IPS-NIHi11 (cell line): Measurements from ENCODE around the gene ABHD6.
"Not testable (repeated sequence)": the region's sequence is repeated elsewhere in the genome, so short reads cannot be mapped to it uniquely, and the experiment has no call there.

Source experiments
- DNase-seq: peaks from one replicate; pipeline ENCODE4 v3.0.0; 2012; ENCODE audit warnings: mixed read lengths, low spot score

Gene ABHD6

DNA sequence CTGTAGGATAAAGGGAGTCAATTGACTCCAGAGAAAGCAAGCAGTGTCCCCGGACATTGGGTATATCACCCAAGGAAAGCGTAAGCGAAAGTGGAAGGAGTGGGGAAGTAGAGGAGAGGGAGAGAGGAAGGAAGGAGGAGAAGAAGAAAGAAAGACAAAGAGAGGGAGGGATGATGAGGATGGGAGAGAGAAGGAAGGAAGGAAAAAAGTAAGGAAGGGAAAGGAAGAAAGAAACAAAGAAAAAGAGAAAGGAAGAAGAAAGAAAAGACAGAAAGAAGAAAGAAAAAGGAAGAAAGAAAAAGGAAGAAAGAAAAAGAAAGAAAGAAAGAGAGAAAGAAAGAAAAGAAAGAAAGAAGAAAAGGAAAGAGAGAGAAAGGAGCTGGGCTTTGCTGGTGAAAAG lies 27.7 kb upstream of the ABHD6 start:
- DNase-seq: no peak

DNA sequence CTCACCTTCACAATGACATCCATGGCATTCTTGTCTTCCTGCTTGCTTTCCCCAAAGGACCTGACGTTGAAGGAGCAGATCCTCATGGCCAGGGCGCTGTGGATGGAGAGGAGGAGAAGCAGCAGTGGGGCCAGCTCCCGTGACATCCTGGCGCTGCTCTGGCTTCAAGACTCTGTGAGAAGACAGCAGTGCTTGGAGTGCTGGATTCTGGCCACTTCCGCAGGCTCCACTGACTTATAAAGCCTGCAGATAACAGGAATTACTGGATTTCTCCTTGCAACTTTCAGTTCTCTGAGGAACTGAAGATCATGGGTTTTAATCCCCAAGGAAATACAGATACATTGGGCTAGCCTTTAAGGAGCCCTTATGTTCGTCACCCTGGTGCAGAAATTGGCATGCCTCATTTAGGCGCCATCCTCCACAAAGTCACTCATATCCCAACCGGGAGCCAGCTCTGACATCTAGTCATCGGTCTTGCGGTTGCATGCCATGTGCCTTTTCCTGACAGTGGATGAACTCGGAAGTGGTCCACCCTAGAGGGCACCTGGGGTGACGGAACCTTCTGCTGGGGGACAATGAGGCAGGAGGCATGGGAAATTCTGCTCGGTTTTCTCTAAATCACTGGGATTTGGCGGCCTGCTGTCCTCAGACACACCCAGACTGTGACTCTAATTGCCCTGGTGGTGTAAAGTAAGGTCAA lies 26.7 kb upstream of the ABHD6 start, which contains the start of gene DNASE1L3:
Gene DNASE1L3, minus strand, starts transcription at position 212 of the 700 bp plus-strand sequence. Its CDS starts 66 bp downstream, at position 146.
- no peak for DNase-seq

DNA sequence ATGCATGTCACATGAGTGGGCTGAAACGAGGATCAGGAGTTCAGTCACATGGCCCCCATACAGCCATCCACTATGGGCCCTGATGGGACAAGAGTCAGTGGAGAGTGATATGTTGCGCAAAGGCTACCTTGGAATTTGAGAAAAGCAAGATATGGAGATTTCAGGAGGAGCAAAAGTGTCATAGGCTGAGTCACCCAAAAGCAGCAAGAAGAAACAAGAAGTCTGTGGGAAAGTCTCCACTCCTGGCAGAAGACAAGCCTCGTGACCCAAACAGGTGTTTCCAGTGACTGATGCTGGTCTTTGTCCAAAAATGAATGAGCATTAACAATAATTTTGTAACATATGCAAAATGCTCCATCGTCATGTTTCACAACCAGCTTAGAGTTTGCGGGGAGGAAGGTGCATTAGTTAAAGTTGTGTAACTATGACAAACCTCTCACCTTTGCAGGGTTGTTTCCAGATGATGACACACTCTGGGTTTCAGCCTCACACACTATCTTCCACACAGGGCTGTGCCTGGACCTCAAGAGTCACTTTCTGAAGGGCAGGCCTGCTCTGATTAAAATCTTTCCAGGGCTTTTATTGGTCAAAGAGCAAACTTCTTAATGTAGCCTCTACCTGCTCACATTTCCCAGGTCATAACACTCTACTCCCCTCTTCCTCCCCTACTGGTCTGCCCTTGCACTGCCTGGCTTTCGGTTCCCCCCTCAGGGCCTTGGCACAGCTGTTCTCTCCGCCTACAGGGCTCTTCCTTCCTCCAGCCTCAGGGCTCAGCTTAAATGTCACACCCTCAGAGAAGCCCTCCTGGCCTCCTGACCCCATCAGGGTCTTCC lies 22.9 kb upstream of the ABHD6 start:
- no peak for DNase-seq

DNA sequence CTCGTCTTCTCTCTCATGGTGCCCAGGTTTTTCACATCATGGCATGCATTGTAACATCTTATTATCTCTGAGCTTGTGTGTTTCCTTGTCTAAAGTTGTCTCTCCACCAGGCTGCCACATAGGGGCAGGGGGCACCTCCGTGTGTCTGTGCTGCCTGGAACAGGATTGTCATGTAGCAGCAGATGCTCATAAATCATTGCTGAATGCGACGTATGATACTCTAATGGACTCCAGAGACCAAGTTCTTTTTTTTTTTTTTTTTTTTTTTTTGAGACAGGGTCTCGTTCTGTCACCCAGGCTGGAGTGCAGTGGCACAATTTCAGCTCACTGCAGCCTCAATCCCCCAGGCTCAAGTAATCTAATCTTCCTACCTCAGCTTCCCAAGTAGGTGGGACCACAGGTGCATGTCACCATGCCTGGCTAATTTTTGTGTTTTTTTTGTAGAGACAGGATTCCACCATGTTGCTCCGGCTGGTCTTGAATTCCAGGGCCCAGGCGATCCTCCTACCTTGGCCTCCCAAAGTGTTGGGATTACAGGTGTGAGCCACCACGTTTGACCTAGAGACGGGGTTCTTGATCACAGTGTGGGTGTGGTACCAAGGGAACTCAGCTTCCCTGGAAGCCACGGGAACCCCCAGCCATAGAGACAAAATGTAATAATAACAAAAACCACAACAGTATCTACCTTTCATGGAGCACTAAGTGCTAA lies 22.1 kb upstream of the ABHD6 start:
- no peak for DNase-seq

DNA sequence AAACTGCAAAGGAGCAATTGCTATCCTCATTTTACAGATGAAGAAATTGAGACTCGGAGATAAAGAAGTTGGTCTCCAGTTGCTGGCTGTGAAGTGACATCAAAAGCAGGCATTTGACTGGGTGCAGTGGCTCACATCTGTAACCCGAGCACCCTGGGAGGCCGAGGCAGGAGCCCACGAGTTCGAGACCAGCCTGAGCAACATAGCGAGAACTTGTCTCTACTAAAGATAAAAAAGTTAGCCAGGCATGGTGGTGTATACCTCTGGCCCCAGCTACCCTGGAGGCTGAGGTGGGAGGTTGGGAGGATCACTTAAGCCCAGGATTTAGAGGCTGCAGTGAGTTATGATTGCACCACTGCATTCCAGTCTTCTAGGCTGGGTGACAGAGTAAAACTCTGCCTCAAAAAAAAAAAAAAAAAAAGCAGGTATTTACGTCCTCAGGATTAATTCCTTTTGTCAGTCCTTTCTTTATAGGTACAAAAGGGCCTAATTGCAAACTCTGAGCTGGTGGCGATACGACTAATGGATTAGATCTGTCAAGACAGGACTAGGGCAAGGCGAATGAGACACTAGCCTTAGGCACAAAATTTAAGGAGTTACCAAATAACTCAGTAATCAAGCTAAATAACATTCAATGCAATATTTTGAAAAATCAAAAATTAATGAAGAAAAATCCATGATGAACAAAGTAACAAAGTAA lies 20.9 kb upstream of the ABHD6 start:
- no peak for DNase-seq

DNA sequence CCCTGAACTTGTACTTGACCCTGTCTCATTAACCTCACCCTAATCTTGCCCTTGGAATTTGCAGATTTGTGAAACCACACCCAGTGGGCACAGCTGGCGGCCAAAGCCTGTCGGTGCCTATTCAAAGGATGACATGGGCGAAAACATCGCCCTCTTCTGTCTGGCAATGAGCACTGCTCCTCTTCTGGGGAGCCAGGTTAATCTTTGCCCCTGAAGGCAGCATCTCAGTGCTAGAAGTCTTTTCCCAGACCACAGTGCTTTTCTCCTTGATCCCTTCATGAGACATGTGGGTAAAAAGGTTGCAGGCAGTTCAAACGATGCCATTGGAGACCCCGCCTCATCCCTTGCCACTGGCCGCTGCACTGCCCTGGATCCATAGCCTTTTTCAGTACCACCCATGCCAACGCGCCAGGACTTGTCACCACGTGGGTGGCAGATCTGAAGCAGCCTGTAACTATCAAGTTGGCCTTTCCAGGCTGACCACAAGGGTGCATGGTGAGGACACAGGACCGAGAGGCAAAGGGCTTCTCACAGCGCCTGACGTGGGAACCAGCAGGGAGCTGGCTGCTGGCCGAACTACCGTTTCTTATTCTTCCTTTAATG lies 20.3 kb upstream of the ABHD6 start:
- DNase-seq: peak; percentile 85

DNA sequence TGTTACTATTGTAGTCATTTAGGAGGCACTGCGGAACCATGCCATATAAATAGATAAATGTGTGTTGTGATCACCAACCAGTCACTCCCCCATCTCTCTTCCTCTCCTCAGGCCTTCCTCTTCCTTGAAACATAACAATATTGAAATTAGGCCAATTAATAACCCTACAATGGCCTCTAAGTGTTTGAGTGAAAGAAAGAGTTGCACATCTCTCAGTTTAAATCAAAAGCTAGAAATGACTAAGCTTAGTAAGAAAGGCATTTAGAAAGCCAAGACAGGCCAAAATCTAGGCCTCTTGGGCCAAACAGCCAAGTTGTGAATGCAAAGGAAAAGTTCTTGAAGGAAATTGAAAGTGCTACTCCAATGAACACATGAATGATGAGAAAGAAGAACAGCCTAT lies 18.7 kb upstream of the ABHD6 start:
- no peak for DNase-seq

DNA sequence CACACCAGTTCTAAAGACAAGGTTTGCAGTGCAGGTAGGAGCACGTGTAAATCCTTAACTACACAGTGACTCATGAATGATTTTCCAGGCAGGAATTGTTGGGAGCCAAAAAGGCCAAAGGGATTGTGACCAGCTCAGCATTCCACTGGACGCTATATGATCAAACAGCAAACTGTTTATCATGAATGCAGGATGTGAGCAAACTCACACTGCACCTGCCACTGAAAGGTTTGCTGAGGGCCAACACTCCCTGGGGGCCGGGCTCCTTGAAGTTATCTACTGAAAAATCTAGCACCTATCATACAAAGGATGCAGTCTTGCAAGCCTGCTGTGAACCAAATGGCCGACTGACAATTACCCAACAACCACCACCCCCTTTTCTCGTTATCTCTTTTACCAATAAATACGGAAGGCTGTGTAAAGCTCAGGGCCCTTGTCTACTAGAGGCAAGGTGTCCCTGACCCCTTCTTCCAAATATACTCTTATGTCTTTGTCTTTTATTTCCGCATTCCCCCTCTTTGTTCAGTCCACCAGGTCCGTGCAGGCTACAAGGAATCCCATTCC lies 15.3 kb upstream of the ABHD6 start:
- DNase-seq: no peak

DNA sequence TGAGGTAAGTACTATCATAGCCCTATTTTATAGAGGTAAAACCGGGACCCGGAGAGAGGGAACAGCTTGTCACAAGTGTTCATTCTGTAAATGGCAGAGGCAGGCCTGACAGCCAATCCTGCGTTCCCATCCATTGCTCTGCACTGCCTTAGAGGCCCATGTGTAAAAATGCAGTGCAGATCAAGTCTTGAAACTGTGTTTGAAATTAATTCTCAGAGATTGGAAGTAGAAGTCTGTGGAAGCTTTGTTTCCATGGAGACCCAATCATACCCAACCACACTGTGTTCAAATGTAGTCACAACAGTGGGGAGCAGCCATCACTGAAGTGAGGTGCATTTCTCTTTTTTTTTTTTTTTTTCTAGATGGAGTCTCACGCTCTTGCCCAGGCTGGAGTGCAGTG lies 13.7 kb upstream of the ABHD6 start:
- DNase-seq: no peak

DNA sequence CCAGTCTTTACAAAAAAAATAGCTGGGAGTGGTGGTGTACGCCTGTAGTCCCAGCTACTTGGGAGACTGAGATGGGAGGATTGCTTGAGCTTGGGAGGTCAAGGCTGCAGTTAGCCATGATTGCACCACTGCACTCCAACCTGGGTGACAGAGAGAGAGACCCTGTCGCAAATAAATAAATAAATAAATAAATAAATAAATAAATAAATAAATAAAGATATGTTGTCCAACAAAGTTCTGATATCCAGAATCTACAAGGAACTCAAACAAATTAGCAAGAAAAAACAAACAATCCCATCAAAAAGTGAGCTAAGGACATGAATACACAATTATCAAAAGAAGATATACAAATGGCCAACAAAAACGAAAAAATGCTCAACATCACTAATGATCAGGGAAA lies 9.7 kb upstream of the ABHD6 start:
- not testable (repeated sequence) for DNase-seq

DNA sequence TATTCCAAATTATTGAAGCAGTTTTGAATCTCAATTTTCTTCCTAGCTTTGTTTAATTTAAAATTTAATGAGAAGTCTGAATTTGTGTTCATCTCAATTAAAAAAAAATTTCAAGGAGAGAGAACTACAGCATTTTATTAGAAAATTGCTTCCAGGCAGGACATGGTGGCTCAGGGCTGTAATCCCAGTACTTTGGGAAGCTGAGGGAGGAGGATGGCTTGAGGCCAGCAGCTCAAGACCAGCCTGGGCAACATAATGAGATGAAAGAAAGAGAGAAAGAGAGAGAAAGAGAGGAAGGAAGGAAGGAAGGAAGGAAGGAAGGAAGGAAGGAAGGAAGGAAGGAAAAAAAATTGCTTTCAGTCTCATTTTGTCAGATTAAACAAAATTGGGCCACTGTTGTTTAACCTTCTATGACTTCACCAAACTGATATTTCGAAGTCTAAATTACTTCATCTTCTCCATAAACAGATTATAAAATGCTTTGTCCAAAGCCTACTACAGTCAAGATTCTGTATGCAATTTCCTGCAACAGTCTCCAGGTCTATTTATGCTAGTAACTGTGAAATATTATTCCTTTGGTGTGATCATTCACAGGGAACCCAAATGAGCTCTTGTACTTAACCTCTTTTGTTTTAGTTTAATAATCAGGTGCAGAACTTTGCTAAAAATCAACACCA lies 6.6 kb upstream of the ABHD6 start:
- no peak for DNase-seq

DNA sequence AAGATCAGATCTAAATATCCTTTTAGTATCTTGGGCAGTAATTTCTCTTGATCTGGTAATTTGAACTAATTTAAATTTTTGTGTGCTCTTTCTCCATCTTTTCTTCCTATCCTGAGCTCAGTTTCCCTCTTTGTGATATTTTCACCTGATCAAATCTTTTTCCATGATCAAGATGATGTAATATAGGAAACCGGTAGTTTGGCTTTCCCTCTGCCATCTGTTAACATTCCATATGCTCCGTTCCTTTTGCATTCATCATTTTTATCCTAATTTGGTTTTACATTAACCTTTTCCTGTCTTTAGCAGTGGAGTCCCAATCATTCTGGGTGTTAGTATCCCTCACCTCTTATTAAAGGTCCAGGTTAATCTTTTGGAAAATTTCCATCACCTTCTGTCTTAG lies 5.9 kb upstream of the ABHD6 start:
- DNase-seq: no peak

DNA sequence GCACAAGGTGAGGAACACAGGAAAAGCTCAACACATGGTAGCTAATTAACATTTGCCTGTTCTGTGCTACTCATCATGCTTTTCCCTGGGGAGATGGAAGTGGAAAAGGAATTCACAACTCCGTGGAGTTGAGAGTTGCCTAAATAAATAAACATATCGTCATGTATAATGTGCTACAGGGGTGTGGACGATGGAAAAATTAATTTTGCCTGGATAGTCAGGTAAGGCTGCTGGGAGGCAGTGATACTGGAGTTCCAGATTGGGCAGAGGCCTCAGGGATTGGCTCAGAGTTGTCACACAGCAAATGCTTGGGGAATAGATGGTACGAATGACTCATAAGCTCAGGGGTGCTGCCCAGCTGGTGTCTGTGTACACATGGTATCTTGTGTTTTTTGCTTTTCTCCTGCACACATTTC lies 3.1 kb upstream of the ABHD6 start:
- DNase-seq: no peak

DNA sequence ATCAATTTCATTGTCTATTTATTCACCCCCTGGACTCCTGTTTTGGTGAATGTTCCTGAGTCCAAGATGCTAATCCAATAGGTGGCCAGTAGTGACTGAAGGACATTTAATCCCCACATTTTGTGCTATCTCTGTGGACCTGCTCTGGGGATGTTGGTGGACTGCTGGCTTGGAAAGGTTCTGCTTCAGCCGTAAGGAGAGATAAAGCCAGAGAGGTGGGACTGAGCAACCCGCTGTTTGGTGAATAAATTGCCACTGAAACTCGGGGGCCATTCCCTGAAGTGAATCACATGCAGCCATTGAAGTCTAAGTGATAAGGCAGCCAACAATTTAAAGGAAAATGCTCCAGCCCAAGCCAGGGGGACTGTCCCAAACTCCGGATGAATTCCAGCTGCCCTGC lies 1.6 kb upstream of the ABHD6 start:
- no peak for DNase-seq

DNA sequence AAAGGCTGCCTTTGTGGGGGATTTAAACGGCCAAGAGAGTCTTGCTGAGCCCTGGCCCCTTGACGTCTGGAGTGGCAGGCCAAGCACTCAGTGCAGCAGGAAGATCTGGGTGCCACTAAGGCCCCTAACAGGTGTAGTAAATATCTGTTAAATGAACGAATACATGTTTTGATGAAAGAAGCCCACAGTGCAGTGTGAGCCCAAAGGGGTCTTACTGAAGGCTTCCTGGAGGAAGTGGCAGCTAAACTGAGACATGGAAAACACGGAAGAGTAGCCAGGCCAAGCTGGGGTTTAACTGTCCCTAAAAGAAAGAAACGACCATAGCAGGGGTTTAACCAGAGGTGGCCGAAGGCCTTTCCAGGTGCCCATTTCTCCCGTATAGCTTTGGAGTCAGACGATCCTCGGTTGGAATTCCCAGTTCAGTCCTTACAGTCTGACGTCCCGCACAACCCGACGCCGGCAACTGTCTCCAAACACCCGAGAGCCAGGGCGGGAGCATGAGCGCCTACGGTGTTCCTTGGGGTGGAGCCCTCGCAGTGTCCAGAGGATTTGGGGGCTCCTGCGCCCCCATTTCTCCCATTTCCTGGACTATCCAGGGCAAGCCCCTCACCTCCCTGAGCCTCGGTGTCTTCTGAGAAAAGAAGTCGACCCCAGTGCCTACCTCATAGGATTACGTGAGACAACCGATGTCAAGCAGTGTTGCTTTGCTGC lies 910 bp upstream of the ABHD6 start:
- DNase-seq: peak; percentile 29

DNA sequence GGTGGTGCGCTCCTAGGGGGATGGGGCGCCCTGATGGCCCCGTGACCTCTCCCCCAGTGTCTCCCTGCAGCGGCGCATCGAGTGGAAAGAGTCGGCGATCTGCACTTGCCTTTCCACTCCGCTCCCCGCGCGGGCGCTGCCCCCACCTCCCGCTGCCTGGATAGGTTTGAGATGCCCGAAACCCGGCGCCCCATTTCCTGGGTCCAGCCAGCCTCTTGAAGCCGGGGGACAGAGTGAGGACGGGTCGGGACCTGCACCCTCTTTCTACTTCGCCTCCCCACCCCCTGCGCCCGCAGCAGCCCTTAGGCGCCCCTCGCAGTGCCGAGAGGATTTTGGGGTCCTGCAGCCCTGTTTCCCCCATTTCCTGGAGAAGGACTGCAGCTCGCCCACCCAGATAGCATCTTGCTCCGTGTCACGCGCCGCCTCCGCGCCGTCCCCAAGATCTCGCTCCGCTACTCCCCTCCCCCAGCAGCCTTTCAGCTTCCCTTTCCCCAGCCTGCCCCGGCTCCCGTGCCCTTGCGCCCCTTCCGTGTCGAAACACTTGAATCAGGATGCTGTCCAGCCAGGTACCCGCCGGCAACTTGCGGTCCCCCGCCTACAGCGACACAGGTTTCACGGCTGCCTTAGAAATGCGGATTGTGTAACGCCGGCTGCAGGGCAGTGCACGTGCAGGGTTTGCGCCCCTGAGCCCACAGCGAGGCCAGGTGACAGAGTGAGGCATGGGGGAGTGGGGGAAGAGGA lies 519 bp downstream of the ABHD6 start:
- DNase-seq: peak; percentile 50

DNA sequence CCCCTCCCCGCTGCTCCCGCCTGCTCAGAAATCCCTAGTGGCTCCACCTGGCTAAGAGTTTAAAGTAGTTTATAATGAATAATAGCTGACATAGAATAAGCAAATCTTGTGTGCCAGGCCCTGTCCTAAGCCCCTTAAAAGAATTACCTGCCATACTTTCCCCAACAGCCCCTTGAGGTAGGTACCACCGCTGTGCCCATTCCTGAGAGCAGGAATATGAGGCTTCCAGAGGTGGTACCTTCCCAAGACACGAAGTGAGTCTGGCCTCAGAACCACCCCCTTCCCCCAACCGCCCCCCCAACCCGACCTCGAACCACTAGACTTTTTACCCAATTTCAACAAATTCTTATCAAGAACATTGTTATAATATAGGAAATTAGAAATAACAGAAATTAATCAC lies 1.2 kb downstream of the ABHD6 start:
- no peak for DNase-seq

DNA sequence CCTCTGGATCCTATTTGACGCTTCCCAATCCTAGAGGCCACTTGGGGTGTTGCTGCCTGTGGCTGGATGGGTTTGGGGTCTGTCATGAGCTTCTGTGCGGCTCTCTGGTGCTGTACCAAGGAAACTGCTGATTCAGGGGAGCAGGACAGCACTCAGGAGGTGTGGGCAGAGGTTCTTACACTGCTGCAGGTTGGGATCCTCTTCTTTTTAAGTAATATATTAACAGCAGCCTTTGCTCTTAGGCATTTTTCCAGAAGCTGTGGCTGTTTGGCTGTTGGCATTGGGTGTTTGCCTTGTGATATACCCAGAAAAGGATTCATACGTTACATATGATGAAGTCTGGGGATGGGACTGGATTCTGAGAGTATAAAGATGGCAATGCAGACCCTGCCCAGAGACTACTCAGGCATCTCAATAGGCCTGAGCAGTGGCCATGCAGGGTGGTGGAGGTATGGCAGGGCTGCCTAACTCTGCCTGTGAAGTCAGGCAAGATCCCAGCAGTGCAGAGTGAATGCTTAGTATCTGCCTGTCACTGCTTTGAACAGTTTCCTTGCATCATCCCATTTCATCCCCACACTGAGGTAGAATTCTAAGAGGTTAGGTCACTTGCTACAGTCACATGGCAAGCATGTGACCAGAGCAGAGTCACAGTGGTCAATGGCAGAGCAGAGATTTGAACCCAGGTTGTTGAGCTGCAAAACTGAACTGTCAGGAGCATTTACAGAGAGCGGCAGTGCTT lies 3.9 kb downstream of the ABHD6 start:
- DNase-seq: no peak

DNA sequence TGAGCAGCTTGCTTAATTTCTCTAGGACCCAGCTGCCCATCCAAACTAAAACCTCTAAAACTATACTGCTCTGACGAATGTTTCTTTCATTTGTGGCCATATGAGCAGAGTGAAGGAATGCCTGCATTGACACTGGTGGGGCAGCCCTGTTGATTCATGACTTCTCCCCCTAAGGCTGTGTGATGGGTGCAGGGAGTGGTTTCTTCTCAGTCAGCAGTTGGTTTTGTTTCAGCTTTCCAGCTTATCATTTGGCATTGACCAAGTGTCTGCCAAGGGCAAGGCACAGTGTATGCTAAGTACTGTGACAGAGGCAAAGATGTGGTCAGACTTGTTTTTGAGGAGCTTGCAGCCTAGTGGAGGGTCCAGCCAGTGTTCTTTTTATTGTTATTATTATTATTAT lies 4.7 kb downstream of the ABHD6 start:
- DNase-seq: no peak
